Neural cell (in vitro differentiated cells): ENCODE results near the gene ATXN7L1. TPM values are rescaled to one million over a fixed set of nuclear protein-coding genes. Genes with fewer than 3 reads are reported as not detected.

ENCODE experiments used
- H2AFZ ChIP-seq: fragments of 200-600, 300-800 bp; sonication (generic), shearing (Covaris generic); 2 replicates; pipeline ENCODE4 v1.6.0; 2014; ENCODE audit warnings: low read depth, mild to moderate bottlenecking, antibody characterized with exemption, low read length, moderate library complexity
- H3F3A ChIP-seq: fragments of 200-600 bp; shearing (Covaris generic); 2 replicates; pipeline ENCODE4 v1.6.1; 2016; ENCODE audit warnings: mild to moderate bottlenecking, moderate library complexity, mixed read lengths, antibody characterized with exemption, low read length; ENCODE audit not compliant: insufficient read depth, poor library complexity, severe bottlenecking
- H3K27ac ChIP-seq: fragments of 200-600, 300-800 bp; sonication (generic), shearing (Covaris generic); 2 replicates; pipeline ENCODE4 v1.5.1; 2014; ENCODE audit warnings: mild to moderate bottlenecking, low read length, moderate library complexity
- H3K27me3 ChIP-seq: fragments of 300-800, 200-600 bp; sonication (generic), shearing (Covaris generic); 2 replicates; pipeline ENCODE4 v1.6.0; 2014; ENCODE audit warnings: mild to moderate bottlenecking, low read depth, low read length, moderate library complexity; ENCODE audit not compliant: insufficient read depth
- H3K36me3 ChIP-seq: fragments of 300-800, 200-600 bp; sonication (generic), shearing (Covaris generic); 2 replicates; pipeline ENCODE4 v1.5.1; 2014; ENCODE audit warnings: mild to moderate bottlenecking, antibody characterized with exemption, low read length, moderate library complexity; ENCODE audit not compliant: insufficient read depth
- H3K4me2 ChIP-seq: fragments of 300-800, 200-600 bp; sonication (generic), shearing (Covaris generic); 2 replicates; pipeline ENCODE4 v1.6.0; 2014; ENCODE audit warnings: mild to moderate bottlenecking, low read length
- H3K4me3 ChIP-seq: fragments of 300-800, 200-600 bp; sonication (generic), shearing (Covaris generic); 2 replicates; pipeline ENCODE4 v1.5.1; 2014; ENCODE audit warnings: mild to moderate bottlenecking, low read length, moderate library complexity
- H3K79me2 ChIP-seq: fragments of 200-600 bp; shearing (Covaris generic); replicated peaks from 2 replicates; pipeline ENCODE4 v1.6.0; 2014; ENCODE audit warnings: mild to moderate bottlenecking, low read length, moderate library complexity; ENCODE audit not compliant: insufficient read depth
- H3K9ac ChIP-seq: fragments of 300-800, 200-600 bp; sonication (generic), shearing (Covaris generic); 2 replicates; pipeline ENCODE4 v1.6.1; 2016; ENCODE audit warnings: mild to moderate bottlenecking, low read length, mixed read lengths
- H3K9me2 ChIP-seq: fragments of 200-600 bp; shearing (Covaris generic); 2 replicates; pipeline ENCODE4 v1.6.1; 2016; ENCODE audit warnings: mild to moderate bottlenecking, low read length, mixed read lengths; ENCODE audit not compliant: insufficient read depth
- H3K9me3 ChIP-seq: fragments of 200-600, 300-800 bp; sonication (generic), shearing (Covaris generic); 2 replicates; pipeline ENCODE4 v1.6.1; 2016; ENCODE audit warnings: mild to moderate bottlenecking, mixed run types, low read length, moderate library complexity, mixed read lengths
- H4K20me1 ChIP-seq: fragments of 200-600 bp; shearing (Covaris generic); 2 replicates; pipeline ENCODE4 v1.6.1; 2016; ENCODE audit warnings: mild to moderate bottlenecking, mixed run types; ENCODE audit not compliant: insufficient read depth
- EP300 ChIP-seq: fragments of 450-650 bp; conservative IDR thresholded peaks from 2 replicates; pipeline ENCODE4 v1.6.1; 2014; ENCODE audit warnings: antibody characterized with exemption, mild to moderate bottlenecking, moderate library complexity; ENCODE audit not compliant: poor library complexity, severe bottlenecking
- EZH2 ChIP-seq: fragments of 200-600, 300-800 bp; shearing (Covaris generic), sonication (generic); IDR thresholded peaks from 2 replicates; pipeline ENCODE4 v1.6.1; 2014; ENCODE audit warnings: antibody characterized with exemption, low read length, borderline replicate concordance, mild to moderate bottlenecking; ENCODE audit not compliant: insufficient read depth, poor library complexity, severe bottlenecking
- MXI1 ChIP-seq: fragments of 450-650 bp; conservative IDR thresholded peaks from 2 replicates; pipeline ENCODE4 v1.6.1; 2014; ENCODE audit warnings: antibody characterized with exemption, mild to moderate bottlenecking; ENCODE audit not compliant: poor library complexity, severe bottlenecking
- POLR2AphosphoS5 ChIP-seq: IDR thresholded peaks from 2 replicates; pipeline ENCODE4 v1.6.1; 2012
- RAD21 ChIP-seq: fragments of 450-650 bp; conservative IDR thresholded peaks from 2 replicates; pipeline ENCODE4 v1.6.1; 2014; ENCODE audit warnings: antibody characterized with exemption, mild to moderate bottlenecking, moderate library complexity
- SMC3 ChIP-seq: fragments of 450-650 bp; conservative IDR thresholded peaks from 2 replicates; pipeline ENCODE4 v1.6.1; 2014; ENCODE audit warnings: antibody characterized with exemption, mild to moderate bottlenecking, moderate library complexity; ENCODE audit not compliant: poor library complexity
- TAF1 ChIP-seq: IDR thresholded peaks from 2 replicates; pipeline ENCODE4 v1.6.1; 2012; ENCODE audit warnings: low read depth
- polyA plus RNA-seq: library from polyadenylated mRNA; depleted of rRNA; stranded (reverse); fragments of >200 nt; gene quantifications from 2 replicates; pipeline ENCODE4 v1.2.3, GENCODE V29; 2014
- TF ChIP-seq, protein P1 (sequence below): fragments of 450-650 bp; IDR thresholded peaks from 2 replicates; pipeline ENCODE4 v1.5.1; 2014; ENCODE audit warnings: antibody characterized with exemption, mild to moderate bottlenecking, moderate library complexity; ENCODE audit not compliant: poor library complexity, severe bottlenecking
- TF ChIP-seq, protein P2 (sequence below): IDR thresholded peaks from 2 replicates; pipeline ENCODE4 v1.6.1; 2012; ENCODE audit warnings: borderline replicate concordance

ATXN7L1 gene
- polyA plus RNA-seq, 1 donor from 2014 or later, result 4.3 TPM

DNA sequence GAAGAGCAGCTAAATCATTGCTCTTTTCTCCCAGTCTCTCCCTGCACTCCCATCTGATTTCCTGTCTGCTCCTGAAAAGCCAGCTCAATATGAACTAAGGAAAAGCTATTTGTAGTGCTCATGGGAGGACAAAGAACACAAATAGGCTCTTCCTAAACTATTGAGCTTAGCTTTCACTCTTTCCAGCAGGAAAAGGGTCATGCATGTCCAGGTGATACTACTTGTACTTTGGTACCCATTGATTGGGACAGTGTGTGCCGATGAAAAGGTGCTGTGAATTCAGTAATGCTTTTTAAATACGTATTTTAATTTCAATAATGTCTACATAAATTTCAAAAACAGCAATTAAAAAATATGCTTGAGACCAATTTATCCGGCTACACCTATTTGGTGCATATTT lies 37.5 kb upstream of the ATXN7L1 start:
- Histone ChIP-seq H3K4me2 (no peak overlapping the region), H3K9me3 (no peaks in the 10 kb centered on the region), H3K27me3 (no peaks in the 10 kb centered on the region), H2AFZ (no peak overlapping the region), H3K9ac (no peak overlapping the region), H3K36me3 (no peaks in the 10 kb centered on the region), H3K9me2 (no peaks in the 10 kb centered on the region), H4K20me1 (no peaks in the 10 kb centered on the region), H3K79me2 (no peaks in the 10 kb centered on the region), H3F3A (no peaks in the 10 kb centered on the region), H3K27ac (no peak overlapping the region), H3K4me3 (no peak overlapping the region)
- TF ChIP-seq, protein P1, sequence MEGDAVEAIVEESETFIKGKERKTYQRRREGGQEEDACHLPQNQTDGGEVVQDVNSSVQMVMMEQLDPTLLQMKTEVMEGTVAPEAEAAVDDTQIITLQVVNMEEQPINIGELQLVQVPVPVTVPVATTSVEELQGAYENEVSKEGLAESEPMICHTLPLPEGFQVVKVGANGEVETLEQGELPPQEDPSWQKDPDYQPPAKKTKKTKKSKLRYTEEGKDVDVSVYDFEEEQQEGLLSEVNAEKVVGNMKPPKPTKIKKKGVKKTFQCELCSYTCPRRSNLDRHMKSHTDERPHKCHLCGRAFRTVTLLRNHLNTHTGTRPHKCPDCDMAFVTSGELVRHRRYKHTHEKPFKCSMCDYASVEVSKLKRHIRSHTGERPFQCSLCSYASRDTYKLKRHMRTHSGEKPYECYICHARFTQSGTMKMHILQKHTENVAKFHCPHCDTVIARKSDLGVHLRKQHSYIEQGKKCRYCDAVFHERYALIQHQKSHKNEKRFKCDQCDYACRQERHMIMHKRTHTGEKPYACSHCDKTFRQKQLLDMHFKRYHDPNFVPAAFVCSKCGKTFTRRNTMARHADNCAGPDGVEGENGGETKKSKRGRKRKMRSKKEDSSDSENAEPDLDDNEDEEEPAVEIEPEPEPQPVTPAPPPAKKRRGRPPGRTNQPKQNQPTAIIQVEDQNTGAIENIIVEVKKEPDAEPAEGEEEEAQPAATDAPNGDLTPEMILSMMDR, result no peak
- TF ChIP-seq EP300 (no peak), SMC3 (no peak), EZH2 (no peak), TAF1 (no peak), POLR2AphosphoS5 (no peak), RAD21 (no peak), MXI1 (no peak)
- TF ChIP-seq, protein P2, sequence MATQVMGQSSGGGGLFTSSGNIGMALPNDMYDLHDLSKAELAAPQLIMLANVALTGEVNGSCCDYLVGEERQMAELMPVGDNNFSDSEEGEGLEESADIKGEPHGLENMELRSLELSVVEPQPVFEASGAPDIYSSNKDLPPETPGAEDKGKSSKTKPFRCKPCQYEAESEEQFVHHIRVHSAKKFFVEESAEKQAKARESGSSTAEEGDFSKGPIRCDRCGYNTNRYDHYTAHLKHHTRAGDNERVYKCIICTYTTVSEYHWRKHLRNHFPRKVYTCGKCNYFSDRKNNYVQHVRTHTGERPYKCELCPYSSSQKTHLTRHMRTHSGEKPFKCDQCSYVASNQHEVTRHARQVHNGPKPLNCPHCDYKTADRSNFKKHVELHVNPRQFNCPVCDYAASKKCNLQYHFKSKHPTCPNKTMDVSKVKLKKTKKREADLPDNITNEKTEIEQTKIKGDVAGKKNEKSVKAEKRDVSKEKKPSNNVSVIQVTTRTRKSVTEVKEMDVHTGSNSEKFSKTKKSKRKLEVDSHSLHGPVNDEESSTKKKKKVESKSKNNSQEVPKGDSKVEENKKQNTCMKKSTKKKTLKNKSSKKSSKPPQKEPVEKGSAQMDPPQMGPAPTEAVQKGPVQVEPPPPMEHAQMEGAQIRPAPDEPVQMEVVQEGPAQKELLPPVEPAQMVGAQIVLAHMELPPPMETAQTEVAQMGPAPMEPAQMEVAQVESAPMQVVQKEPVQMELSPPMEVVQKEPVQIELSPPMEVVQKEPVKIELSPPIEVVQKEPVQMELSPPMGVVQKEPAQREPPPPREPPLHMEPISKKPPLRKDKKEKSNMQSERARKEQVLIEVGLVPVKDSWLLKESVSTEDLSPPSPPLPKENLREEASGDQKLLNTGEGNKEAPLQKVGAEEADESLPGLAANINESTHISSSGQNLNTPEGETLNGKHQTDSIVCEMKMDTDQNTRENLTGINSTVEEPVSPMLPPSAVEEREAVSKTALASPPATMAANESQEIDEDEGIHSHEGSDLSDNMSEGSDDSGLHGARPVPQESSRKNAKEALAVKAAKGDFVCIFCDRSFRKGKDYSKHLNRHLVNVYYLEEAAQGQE, result no peak

DNA sequence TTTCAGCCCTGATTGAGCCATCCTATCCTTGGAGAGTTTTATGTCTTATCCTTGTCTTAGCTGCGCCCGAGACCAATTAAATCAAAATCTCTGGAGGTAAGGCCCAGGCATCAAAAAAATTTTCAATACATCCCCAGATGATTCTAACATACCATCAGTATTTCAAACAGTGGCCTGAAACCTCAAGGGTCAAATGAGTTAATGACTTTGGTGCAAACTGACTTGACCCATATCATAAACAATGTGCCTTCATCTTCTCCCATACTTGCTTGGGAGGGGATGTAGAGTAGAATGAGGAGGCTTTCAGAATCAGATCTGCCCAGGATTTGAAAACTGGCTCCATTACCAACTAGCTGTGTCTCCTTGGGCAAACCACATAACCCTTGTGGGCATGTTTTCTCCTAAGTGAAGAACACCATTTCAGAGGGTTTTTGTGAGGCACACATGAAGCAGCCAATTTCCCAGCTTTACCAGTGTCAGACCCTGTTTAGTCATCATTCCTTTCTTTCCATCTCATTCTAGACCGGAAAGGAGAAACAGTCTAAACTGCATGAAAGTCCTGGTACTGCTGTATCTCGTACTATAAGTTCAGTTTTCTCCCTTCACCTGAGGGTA lies 35.7 kb upstream of the ATXN7L1 start:
- Histone ChIP-seq H3K79me2 (no peaks in the 10 kb centered on the region), H3K27me3 (no peaks in the 10 kb centered on the region), H3K4me2 (no peak overlapping the region), H2AFZ (no peak overlapping the region), H3F3A (no peaks in the 10 kb centered on the region), H3K4me3 (no peak overlapping the region), H4K20me1 (no peaks in the 10 kb centered on the region), H3K27ac (no peak overlapping the region), H3K9me2 (no peaks in the 10 kb centered on the region), H3K9ac (no peak overlapping the region), H3K9me3 (no peaks in the 10 kb centered on the region), H3K36me3 (no peaks in the 10 kb centered on the region)
- TF ChIP-seq, protein P1, result no peak
- TF ChIP-seq TAF1 (no peak), RAD21 (no peak), EP300 (no peak), MXI1 (no peak), EZH2 (no peak), SMC3 (no peak), POLR2AphosphoS5 (no peak)
- TF ChIP-seq, protein P2, result no peak
